ENCODE results near the gene SPEN.
"Not testable (repeated sequence)": the region's sequence is repeated elsewhere in the genome, so short reads cannot be mapped to it uniquely, and the experiment has no call there.

The SPEN gene

GRCh38 chr1:15802234-15802965 is 45.1 kb upstream of the SPEN start:
- TF ChIP-seq FOXP2 (optimal IDR thresholded peaks at IDR 0.05; ENCODE audit: borderline replicate concordance, extremely low read depth, extremely low read length, insufficient read depth) = no peak
- no peak for TF ChIP-seq POLR2AphosphoS5 (IDR thresholded peaks at IDR 0.05; ENCODE audit: low read depth, low read length)
- no peak for TF ChIP-seq SIN3A (IDR thresholded peaks at IDR 0.05; ENCODE audit: borderline replicate concordance, insufficient read depth, low read length)
- no peak for TF ChIP-seq REST (IDR thresholded peaks at IDR 0.05; ENCODE audit: insufficient read depth in 1 of 2, low read depth in 2 of 2, low read length in 2 of 2)
- no peak for TF ChIP-seq TAF1 (IDR thresholded peaks at IDR 0.05; ENCODE audit: borderline replicate concordance, insufficient read depth, low read length)

- TF ChIP-seq POLR2AphosphoS5 (IDR thresholded peaks at IDR 0.05; ENCODE audit: low read depth, low read length) (no peak), REST (IDR thresholded peaks at IDR 0.05; ENCODE audit: insufficient read depth in 1 of 2, low read depth in 2 of 2, low read length in 2 of 2) (no peak), FOXP2 (optimal IDR thresholded peaks at IDR 0.05; ENCODE audit: borderline replicate concordance, extremely low read depth, extremely low read length, insufficient read depth) (no peak), SIN3A (IDR thresholded peaks at IDR 0.05; ENCODE audit: borderline replicate concordance, insufficient read depth, low read length) (no peak), TAF1 (IDR thresholded peaks at IDR 0.05; ENCODE audit: borderline replicate concordance, insufficient read depth, low read length) (no peak)
Observed at GRCh38 chr1:15803380-15803779, 44.1 kb upstream of the SPEN start.

- TF ChIP-seq TAF1 (IDR thresholded peaks at IDR 0.05; ENCODE audit: borderline replicate concordance, insufficient read depth, low read length) (no peak), SIN3A (IDR thresholded peaks at IDR 0.05; ENCODE audit: borderline replicate concordance, insufficient read depth, low read length) (no peak), REST (IDR thresholded peaks at IDR 0.05; ENCODE audit: insufficient read depth in 1 of 2, low read depth in 2 of 2, low read length in 2 of 2) (no peak), FOXP2 (optimal IDR thresholded peaks at IDR 0.05; ENCODE audit: borderline replicate concordance, extremely low read depth, extremely low read length, insufficient read depth) (no peak), POLR2AphosphoS5 (IDR thresholded peaks at IDR 0.05; ENCODE audit: low read depth, low read length) (no peak)
Observed at GRCh38 chr1:15804060-15804459, 43.4 kb upstream of the SPEN start.

GRCh38 chr1:15807121-15807520 is 40.4 kb upstream of the SPEN start:
- TF ChIP-seq REST (IDR thresholded peaks at IDR 0.05; ENCODE audit: insufficient read depth in 1 of 2, low read depth in 2 of 2, low read length in 2 of 2) (no peak), POLR2AphosphoS5 (IDR thresholded peaks at IDR 0.05; ENCODE audit: low read depth, low read length) (no peak), SIN3A (IDR thresholded peaks at IDR 0.05; ENCODE audit: borderline replicate concordance, insufficient read depth, low read length) (no peak)

- TF ChIP-seq FOXP2 (optimal IDR thresholded peaks at IDR 0.05; ENCODE audit: borderline replicate concordance, extremely low read depth, extremely low read length, insufficient read depth); REST (IDR thresholded peaks at IDR 0.05; ENCODE audit: insufficient read depth in 1 of 2, low read depth in 2 of 2, low read length in 2 of 2); SIN3A (IDR thresholded peaks at IDR 0.05; ENCODE audit: borderline replicate concordance, insufficient read depth, low read length): not testable (repeated sequence)
Observed at GRCh38 chr1:15807549-15807948, 40.0 kb upstream of the SPEN start, which contains the start of gene UQCRHL. UQCRHL (minus strand) TSS chr1:15807649; CDS start chr1:15807649, 0 bp downstream.

All from PFSK-1 (cell line).